Parathyroid adenoma (tissue), 2 donors: ENCODE results near the gene SLC25A41.

Experiments used
- H2AFZ ChIP-seq: fragments of 300-600 bp; sonication (generic); one replicate; pipeline ENCODE4 v1.7.0; 2017; ENCODE audit warnings: antibody characterized with exemption, mild to moderate bottlenecking
- H3K27ac ChIP-seq: fragments of 300-600 bp; sonication (generic); one replicate; pipeline ENCODE4 v1.7.0; 2017
- H3K27me3 ChIP-seq: fragments of 300-600 bp; sonication (generic); one replicate; pipeline ENCODE4 v1.7.0; 2017; ENCODE audit warnings: low read length; ENCODE audit not compliant: control insufficient read depth, insufficient read depth
- H3K36me3 ChIP-seq: fragments of 300-600 bp; sonication (generic); one replicate; pipeline ENCODE4 v1.7.0; 2017; ENCODE audit warnings: low read length; ENCODE audit not compliant: control insufficient read depth, insufficient read depth
- H3K4me1 ChIP-seq: fragments of 300-600 bp; sonication (generic); one replicate; pipeline ENCODE4 v1.7.0; 2017; ENCODE audit warnings: control low read depth
- H3K4me2 ChIP-seq: fragments of 300-600 bp; sonication (generic); one replicate; pipeline ENCODE4 v1.7.0; 2017; ENCODE audit warnings: low read length
- H3K4me3 ChIP-seq: fragments of 300-600 bp; sonication (generic); one replicate; pipeline ENCODE4 v1.7.0; 2017; ENCODE audit warnings: low read depth, low read length
- H3K79me2 ChIP-seq: fragments of 300-600 bp; sonication (generic); one replicate; pipeline ENCODE4 v1.7.0; 2017; ENCODE audit warnings: control low read depth
- H3K9ac ChIP-seq: fragments of 300-600 bp; sonication (generic); one replicate; pipeline ENCODE4 v1.7.0; 2017; ENCODE audit warnings: mild to moderate bottlenecking
- H3K9me3 ChIP-seq: fragments of 300-600 bp; sonication (generic); one replicate; pipeline ENCODE4 v1.7.0; 2017; ENCODE audit warnings: low read length; ENCODE audit not compliant: control insufficient read depth
- TF ChIP-seq, protein P1 (sequence below): fragments of 300-600 bp; sonication (generic); IDR thresholded peaks from one replicate; pipeline ENCODE4 v1.7.0; 2017; ENCODE audit warnings: antibody characterized with exemption, mild to moderate bottlenecking
- donor health status: primary hyperparathyroidism.

The SLC25A41 gene

DNA sequence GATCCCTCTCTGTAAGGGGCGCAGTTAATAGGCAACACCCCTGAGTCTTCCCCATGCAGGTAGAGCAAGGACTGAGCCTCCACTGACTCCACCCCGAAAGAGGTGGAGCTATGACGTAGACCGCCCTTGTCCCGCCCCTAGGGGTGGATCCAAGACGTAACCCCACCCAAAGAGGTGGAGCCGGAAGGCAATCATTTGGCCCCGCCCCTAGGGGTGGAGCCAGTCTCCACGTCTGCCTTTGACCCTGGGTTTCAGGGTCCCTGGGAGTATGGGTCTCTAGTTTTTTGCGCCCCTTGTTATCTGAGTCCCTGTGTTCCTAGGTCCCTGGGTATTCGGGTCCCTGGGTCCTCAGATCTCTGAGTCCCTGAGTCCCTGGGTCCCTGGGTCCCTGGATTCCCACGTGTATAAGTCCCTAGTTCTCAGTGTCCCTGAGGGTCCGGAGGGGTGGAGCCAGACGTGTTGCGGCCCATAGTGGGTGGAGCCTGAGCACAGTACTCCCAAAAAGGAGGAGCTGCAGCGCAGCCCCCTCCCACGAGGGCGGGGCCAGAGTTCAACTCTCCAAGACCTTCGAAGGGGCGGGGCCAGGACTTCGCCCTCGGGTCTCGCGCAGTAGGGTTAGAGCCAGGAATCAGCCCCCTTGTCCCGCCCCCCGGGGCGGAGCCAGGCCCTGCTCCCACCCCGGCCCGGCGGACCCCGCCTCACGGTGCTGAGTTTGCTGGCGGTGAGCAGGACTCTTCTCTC is 42.8 kb upstream of the SLC25A41 start:
- no peaks in the 10 kb centered on the region for H3K4me1 ChIP-seq
- no peak overlapping the region for H2AFZ ChIP-seq
- H3K4me2 ChIP-seq = peak overlapping the region; percentile 59
- TF ChIP-seq, protein P1, sequence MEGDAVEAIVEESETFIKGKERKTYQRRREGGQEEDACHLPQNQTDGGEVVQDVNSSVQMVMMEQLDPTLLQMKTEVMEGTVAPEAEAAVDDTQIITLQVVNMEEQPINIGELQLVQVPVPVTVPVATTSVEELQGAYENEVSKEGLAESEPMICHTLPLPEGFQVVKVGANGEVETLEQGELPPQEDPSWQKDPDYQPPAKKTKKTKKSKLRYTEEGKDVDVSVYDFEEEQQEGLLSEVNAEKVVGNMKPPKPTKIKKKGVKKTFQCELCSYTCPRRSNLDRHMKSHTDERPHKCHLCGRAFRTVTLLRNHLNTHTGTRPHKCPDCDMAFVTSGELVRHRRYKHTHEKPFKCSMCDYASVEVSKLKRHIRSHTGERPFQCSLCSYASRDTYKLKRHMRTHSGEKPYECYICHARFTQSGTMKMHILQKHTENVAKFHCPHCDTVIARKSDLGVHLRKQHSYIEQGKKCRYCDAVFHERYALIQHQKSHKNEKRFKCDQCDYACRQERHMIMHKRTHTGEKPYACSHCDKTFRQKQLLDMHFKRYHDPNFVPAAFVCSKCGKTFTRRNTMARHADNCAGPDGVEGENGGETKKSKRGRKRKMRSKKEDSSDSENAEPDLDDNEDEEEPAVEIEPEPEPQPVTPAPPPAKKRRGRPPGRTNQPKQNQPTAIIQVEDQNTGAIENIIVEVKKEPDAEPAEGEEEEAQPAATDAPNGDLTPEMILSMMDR = no peak
- H3K36me3 ChIP-seq = no peaks in the 10 kb centered on the region
- H3K9me3 ChIP-seq = no peaks in the 10 kb centered on the region
- no peaks in the 10 kb centered on the region for H3K27me3 ChIP-seq
- H3K4me3 ChIP-seq = peak overlapping the region; percentile 24
- H3K9ac ChIP-seq = no peak overlapping the region
- no peaks in the 10 kb centered on the region for H3K79me2 ChIP-seq
- H3K27ac ChIP-seq = no peak overlapping the region

DNA sequence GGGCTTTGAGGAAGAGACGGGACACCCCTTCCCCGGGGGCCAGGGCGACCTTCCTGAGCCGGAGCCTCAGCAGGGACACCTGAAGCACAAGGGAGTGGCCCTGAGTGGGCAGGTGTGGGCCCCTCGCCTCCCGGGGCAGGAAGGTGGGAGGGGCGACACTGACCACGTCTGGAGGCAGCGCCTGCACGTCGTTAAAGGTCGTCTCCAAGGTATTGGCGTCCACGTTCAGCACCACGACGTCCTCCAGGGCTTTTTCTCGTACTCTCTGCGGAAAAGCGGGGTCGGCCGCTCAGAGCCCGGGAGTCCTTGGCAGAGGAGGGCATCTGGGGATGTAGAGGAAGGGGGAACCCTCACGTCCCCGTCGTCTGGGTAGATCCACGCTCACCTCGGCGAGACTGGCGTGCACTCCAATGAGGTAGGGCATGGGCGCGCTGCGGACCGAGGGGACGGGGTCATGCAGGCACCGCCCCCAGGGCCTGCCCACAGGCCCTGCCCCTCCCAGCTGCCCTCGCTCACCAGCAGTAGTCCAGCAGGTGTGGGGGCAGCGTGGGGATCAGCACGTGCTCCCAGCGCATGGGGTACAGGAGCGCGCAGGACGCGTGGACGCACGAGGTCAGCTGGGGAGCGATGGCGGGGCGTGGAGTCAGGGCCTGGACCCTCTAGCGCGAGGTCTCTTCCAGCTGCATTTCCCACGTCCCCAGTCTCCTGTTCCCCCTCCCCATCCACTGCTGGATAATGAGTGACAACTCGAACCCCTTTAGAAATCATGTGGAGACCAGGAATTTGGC is 42.0 kb upstream of the SLC25A41 start:
- TF ChIP-seq, protein P1 = no peak
- Histone ChIP-seq H3K36me3 (no peaks in the 10 kb centered on the region), H3K9ac (no peak overlapping the region), H3K27me3 (no peaks in the 10 kb centered on the region), H3K4me2 (peak overlapping the region; percentile 59), H3K79me2 (no peaks in the 10 kb centered on the region), H2AFZ (peak overlapping the region; percentile 9), H3K9me3 (no peaks in the 10 kb centered on the region), H3K27ac (no peak overlapping the region), H3K4me3 (peak overlapping the region; percentile 24), H3K4me1 (no peaks in the 10 kb centered on the region)

DNA sequence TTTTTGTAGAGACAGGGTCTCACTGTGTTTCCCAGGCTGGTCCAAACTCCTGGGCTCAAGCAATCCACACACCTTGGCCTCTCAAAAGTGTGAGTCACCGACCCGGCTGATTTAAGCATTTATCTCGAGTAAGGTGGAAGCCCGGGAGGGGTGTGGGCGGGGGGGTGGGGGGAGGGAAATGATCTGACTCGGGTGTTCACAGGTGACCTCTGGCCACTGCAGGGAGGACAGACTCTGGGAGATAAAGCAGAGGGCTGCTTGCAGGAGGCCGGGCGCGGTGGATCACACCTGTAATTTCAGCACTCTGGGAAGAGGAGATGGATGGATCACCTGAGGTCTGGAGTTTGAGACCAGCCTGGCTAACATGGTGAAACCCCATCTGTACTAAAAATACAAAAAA is 40.1 kb upstream of the SLC25A41 start:
- Histone ChIP-seq H2AFZ (no peak overlapping the region), H3K9ac (no peak overlapping the region), H3K4me1 (no peaks in the 10 kb centered on the region), H3K4me3 (no peak overlapping the region), H3K27me3 (no peaks in the 10 kb centered on the region), H3K79me2 (no peaks in the 10 kb centered on the region), H3K36me3 (no peaks in the 10 kb centered on the region), H3K9me3 (no peaks in the 10 kb centered on the region), H3K4me2 (no peak overlapping the region), H3K27ac (no peak overlapping the region)
- TF ChIP-seq, protein P1 = no peak

DNA sequence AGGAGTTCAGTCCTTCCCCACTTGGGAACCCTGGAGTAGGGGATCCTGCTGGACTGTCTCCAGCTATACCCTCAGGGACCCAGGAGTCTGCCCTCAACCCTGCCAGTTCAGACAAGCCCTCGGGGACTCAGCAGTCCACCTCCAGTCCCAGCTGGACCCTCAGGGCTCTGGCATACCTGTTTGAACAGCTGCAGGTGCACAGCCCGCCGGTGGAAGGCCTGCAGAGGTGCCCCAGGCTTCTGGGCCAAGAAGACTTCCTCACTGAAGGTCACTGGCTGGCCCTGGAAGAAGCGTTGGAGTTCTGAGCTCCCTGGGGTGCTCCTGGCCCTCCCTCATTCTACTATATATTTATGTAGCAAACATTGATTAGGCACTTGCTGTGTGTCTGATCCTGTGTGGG is 39.1 kb upstream of the SLC25A41 start:
- Histone ChIP-seq H3K4me1 (no peaks in the 10 kb centered on the region), H3K27ac (no peak overlapping the region), H3K4me3 (no peak overlapping the region), H3K9me3 (no peaks in the 10 kb centered on the region), H3K9ac (no peak overlapping the region), H3K27me3 (no peaks in the 10 kb centered on the region), H3K79me2 (no peaks in the 10 kb centered on the region), H3K4me2 (no peak overlapping the region), H2AFZ (no peak overlapping the region), H3K36me3 (no peaks in the 10 kb centered on the region)
- TF ChIP-seq, protein P1 = no peak
